Activated CD4-positive, alpha-beta T cell treated with anti-CD3 and anti-CD28 coated beads for 4 hours (primary cell): Measurements from ENCODE around the gene TMEM151B.
"Not testable (repeated sequence)": the region's sequence is repeated elsewhere in the genome, so short reads cannot be mapped to it uniquely, and the experiment has no call there.

Source experiments
- DNase-seq, 2 donors: peaks; one replicate each; pipeline ENCODE4 v3.0.0-alpha.2; 2020

Gene TMEM151B

DNA sequence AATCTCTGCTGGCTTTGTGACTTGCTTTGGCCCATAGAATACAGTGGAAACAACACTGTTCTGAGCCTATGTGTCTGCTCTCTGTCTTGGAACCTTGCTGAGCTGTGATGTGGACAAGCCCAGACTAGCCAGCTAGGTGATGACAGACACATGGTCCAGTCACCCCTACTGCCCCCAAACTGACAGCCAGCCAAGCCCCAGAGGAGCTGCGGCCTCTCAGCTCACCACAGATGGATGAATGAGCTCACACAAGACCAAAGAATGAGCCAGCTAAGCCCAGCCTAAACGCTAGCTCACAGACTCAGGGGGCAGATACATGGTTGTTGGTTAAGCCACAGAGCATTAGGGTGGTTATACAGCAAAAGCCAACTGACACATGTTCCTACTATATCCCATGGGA, 38.8 kb downstream of the TMEM151B start:
- no peak for DNase-seq

GRCh38 chr6:44309631-44310030, 39.4 kb downstream of the TMEM151B start:
- DNase-seq: no peak

GRCh38 chr6:44310241-44310640, 40.0 kb downstream of the TMEM151B start:
- DNase-seq: no peak

GRCh38 chr6:44311304-44311703, 41.1 kb downstream of the TMEM151B start:
- DNase-seq: no peak

- DNase-seq: no peak
These were observed 41.5 kb downstream of the TMEM151B start for GRCh38 chr6:44311767-44312166.

DNA sequence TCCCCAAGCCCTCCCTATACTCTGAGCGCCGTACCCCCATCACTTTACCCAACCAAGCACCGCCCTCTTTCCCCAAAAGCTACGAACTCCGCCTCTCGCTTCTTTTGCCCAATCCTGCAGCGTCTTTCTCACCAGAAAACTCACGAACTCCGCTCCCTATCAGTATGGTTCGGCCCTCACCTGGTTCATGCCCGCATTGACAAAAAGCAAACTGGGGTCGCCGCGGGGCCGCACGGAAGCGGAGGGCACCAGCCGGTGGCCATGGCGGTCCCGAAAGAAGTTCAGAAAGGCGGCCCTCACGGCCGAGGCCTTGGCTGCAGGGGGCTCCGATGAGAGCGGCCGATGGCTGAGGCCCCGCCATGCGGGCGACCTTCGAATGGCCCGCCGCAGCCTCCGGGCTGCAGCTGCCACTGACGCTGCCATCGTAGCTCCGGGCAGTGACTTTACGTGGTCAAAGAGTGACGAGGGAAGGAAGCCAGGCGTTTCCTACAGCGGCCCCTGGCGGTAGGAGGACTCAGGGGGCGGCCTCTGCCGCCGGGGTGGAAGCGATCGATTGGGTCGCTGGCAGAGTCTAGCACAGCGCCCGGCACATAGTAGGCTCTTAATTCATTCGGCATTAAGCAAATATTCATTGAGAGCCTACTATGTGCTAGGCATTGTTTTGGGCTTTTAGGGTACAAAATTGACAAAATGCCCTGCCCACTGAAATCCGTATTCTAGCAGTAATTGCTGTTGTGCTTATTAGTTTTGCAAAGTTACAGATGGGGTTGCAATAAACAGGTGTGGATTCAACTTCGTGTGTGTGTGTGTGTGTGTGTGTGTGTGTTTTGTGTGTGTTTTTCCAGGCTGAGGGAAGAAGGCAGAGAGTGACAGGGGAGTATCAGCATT, 42.9 kb downstream of the TMEM151B start, which contains the start of gene AARS2:
TSS of gene AARS2 (minus strand) at position 447 of the 888 bp plus-strand sequence. CDS start at position 423, 24 bp downstream.
- DNase-seq: peak; percentile 85 to 95

DNA sequence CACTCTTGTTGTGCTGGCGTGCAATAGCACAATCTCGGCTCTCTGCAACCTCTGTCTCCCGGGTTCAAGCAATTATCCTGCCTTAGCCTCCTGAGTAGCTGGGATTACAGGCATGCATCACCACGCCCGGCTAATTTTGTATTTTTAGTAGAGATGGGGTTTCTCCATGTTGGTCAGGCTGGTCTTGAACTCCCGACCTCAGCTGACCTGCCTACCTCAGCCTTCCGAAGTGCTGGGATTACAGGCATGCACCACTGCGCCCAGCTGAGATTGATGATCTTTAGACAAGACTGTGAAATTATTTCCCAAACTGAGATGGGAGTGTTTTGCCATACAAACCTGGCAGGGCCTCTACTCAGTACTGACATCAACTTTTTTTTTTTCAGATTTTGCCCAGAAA, 44.4 kb downstream of the TMEM151B start:
- DNase-seq: not testable (repeated sequence)

DNA sequence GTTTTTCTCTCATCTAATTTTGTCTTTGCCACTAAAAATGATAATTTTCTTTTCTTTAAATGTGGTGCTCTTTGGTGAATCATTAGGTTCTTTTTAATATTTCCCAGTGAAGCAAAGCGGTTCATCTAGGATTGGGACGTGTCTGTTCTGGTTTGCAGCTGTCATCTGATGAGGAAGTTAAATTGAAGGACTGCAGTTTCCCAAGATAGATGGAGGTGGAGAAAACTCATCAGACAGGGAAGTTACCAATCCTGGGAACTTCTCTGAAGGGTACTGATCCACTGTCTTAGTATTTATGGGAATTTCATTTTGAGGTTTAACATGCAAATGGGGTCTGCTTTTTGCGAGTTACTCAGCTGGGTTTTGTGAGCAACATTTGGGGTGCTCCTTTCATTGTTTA, 45.3 kb downstream of the TMEM151B start:
- no peak for DNase-seq

DNA sequence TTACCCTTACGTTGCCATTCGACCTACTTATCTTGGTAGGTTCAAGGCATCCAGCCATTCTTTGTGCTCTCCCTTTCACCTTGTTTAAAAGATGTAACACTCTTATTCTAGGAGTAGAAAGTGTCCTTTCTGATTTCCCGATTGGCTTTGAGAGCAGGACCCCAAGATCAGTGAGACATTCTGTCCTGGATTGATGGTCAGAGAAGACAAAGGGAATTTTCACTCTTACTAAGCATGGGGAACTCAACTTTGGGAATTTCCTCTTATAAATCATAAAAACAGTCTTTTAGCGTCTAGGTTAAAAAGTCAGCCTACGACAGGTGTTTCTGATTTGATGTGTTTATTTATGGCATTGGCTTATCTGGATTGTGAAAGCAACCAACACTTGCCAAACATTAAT, 45.7 kb downstream of the TMEM151B start:
- no peak for DNase-seq

DNA sequence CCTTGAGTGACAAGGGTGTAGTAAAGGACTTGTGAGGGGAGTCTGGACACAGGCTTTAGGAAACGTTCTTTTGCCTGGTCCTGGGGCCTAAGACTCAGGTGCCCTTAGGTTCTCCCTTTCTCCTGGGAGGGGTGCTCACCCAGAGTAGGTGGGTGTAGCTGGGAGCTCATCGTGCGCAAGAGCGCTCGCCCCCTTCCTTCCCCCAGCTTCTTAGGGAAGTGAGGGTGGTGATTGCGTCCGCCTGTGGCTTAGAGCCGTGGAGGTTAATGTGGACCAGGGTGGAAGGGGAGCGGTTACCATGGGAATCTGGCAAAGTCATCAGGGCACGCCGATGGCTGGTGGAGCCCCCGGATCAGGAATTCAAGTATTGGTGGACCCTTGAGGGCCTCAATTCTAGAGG, 46.2 kb downstream of the TMEM151B start:
- DNase-seq: no peak

- DNase-seq: not testable (repeated sequence)
These were observed 46.9 kb downstream of the TMEM151B start for GRCh38 chr6:44317136-44317631.

- no peak for DNase-seq
These were observed 51.0 kb downstream of the TMEM151B start for GRCh38 chr6:44321210-44321609.

- no peak for DNase-seq
These were observed 56.8 kb downstream of the TMEM151B start for GRCh38 chr6:44327096-44327495.

GRCh38 chr6:44327760-44328159, 57.5 kb downstream of the TMEM151B start:
- no peak for DNase-seq

DNA sequence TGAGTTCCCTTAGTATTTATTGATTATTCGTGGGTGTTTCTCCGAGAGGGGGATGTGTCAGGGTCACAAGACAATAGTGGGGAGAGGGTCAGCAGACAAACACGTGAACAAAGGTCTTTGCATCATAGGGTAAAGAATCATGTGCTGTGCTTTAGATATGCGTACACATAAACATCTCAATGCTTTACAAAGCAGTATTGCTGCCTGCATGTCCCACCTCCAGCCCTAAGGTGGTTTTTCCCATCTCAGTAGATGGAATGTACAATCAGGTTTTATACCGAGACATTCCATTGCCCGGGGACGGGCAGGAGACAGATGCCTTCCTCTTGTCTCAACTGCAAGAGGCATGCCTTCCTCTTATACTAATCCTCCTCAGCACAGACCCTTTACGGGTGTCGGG, 58.0 kb downstream of the TMEM151B start:
- not testable (repeated sequence) for DNase-seq

DNA sequence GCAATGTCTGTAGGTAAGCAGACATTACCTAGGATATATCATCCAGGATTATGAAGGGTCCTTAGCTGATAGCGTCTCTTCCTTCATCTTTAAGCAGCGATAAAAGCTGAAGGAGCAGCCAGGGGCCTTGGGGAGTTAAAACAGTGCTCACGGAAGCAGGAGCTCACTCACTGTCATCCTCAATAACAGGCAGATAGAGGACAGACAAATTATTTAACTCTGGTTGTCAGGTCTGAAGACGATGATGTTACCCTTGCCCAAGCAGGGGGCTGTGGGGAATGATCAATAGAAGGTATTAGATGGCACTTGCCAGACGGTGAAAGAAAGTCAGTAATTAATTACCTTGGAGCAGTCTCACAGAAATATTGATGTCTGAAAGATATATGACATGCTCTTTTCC, 59.6 kb downstream of the TMEM151B start:
- DNase-seq: no peak

DNA sequence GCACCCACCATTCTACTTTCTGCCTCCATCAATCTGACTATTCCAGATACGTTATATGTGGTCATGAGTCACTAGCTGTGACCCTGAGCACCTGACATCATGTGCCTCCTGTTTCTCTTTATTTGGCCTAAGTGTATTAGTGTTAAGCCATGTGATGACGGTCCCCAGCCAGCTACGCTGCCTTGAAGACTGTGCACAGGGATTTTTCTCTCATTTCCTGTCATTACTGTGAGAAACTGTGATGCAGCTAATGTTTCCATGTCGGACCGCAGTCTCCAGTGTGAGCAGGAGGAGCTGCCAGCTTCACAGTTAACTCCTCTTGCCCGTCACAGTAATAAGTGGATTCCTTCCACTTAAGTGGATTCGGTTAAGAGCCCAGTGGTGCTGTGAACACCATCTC, 62.3 kb downstream of the TMEM151B start:
- no peak for DNase-seq

DNA sequence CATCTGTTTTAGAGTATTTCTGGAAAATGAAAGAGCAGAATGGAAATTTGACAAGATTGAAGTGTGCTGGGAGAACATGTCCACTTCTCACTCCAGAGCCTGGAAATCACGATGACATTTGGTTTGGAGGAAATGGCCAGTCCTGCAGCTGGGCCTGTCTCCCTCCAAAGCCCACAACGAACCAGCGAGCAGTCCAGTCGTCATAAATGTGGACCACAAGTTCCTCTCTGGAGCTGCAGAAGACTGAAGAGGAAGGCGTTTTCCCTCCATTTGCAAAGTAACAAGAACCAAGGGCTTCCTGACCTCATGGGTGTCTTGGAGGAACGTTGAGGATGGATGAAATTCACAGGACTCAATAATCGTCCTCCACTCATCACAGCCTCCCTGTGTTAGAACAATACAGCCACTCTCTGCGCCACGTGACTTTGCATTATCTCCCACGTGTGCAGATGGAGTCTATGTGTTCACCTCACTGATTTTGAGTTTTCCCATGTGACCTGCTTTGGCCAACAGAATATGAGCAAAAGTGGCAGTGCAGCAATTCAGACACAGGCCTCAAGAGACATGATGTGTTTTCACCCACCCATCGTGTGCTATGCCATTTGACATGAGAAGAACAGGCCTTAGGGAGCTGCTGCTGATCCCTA, 63.1 kb downstream of the TMEM151B start:
- DNase-seq: no peak

GRCh38 chr6:44333942-44334341, 63.7 kb downstream of the TMEM151B start:
- DNase-seq: no peak

DNA sequence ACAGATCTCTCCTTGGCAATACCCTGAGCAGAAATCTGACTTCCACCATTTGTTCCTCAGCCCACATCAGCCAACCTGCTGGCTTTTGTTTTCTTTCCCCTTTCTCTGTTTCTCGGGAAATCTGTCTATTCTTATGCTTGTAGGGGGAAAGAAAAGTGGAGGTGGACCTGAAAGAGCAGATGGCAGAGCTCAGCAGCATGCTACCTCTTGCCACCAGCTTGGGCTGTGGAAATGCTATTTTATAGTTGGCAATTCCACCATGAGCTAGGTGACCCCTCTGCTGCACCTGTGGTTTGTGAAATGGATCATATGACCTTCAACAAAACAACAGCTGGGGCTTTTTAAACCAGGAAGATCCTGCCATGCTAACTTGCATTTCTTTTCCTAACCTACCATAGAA, 65.4 kb downstream of the TMEM151B start:
- no peak for DNase-seq

GRCh38 chr6:44338228-44339122, 68.2 kb downstream of the TMEM151B start:
- peak; percentile 45 to 73 for DNase-seq

DNA sequence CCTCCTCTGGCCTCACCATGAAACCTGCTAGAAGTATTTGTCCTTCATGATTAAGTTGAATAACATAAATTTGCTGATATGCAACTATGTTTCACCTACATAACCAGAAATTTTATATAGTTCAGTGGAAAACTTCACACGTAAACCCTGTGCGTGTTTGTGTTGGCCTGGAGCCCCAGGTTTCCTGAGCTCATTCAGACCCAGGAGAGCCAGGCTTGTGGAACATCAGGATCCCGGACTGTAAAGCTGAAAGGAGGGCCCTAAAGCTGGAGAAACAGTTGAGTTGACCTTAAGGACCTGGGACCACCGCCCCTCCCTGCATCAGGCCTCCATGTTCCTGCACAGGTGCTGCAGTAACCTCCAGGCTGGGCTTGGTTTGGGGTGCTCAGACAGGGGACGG, 69.1 kb downstream of the TMEM151B start:
- DNase-seq: no peak
